Small intestine (tissue), 7 donors: ENCODE data around the gene FGF21. TPM values are rescaled to one million over a fixed set of nuclear protein-coding genes. Genes with fewer than 3 reads are reported as not detected.

Experiments used
- DNase-seq, 2 donors: peaks; one replicate each; pipeline versions ENCODE4 v3.0.0 to v3.0.0-alpha.2; 2013
- FAIRE-seq: peaks from 2 replicates; lab custom pipeline; 2012; peaks lifted over from hg19 to GRCh38; lab: Jason Lieb, UNC
- H3K27ac ChIP-seq, 3 donors: one replicate each; pipeline ENCODE4 v1.5.1; 2013; ENCODE audit warnings: low read length in 2 of 3, mild to moderate bottlenecking in 2 of 3, control low read depth in 1 of 3, inconsistent platforms in 1 of 3, low read depth in 1 of 3, moderate library complexity in 1 of 3
- H3K27me3 ChIP-seq, 3 donors: one replicate each; pipeline ENCODE4 v1.6.1; 2013; ENCODE audit warnings: low read length in 3 of 3, inconsistent platforms in 1 of 3; ENCODE audit not compliant: control insufficient read depth in 3 of 3, insufficient read depth in 3 of 3
- H3K36me3 ChIP-seq, 3 donors: one replicate each; pipeline ENCODE4 v1.6.1; 2013; ENCODE audit warnings: low read length in 3 of 3, inconsistent platforms in 1 of 3, low read depth in 1 of 3, mild to moderate bottlenecking in 1 of 3, moderate library complexity in 1 of 3; ENCODE audit not compliant: control insufficient read depth in 3 of 3, insufficient read depth in 2 of 3
- H3K4me1 ChIP-seq, 3 donors: one replicate each; pipeline ENCODE4 v1.6.1; 2013; ENCODE audit warnings: low read length in 2 of 3, inconsistent platforms in 1 of 3, low read depth in 1 of 3, mild to moderate bottlenecking in 1 of 3, moderate library complexity in 1 of 3; ENCODE audit not compliant: control insufficient read depth in 3 of 3, insufficient read depth in 2 of 3
- H3K4me3 ChIP-seq, 3 donors: one replicate each; pipeline ENCODE4 v1.5.1; 2013; ENCODE audit warnings: low read length in 3 of 3, control low read depth in 1 of 3, inconsistent platforms in 1 of 3, low read depth in 1 of 3, mild to moderate bottlenecking in 1 of 3, moderate library complexity in 1 of 3
- H3K9me3 ChIP-seq, 2 donors: one replicate each; pipeline ENCODE4 v1.6.1; 2013; ENCODE audit warnings: low read depth in 1 of 2, low read length in 1 of 2; ENCODE audit not compliant: control insufficient read depth in 2 of 2, insufficient read depth in 1 of 2
- WGBS, 3 donors: extraction: QIAGEN DNeasy Blood & Tissue Kit; methylation state at CpG; one replicate each; pipeline ENCODE4 v1.1.7; 2013; 5-methylcytosine and 5-hydroxymethylcytosine counted together
- polyA plus RNA-seq, 4 donors: library from polyadenylated mRNA; stranded (reverse) in 3 of 4; unstranded in 1 of 4; fragments of 200-250 nt in 3 of 4; fragments of 120-200 nt in 1 of 4; gene quantifications; one replicate each; pipeline versions ENCODE4 v1.2.1 to v1.2.3, GENCODE V29; 2013
- donor health status: healthy with polysubstance abuse.
- donor health status: control.
- donor health status: control.
- donor health status: Bipolar disorder and iron deficiency.
- donor health status: healthy.

The FGF21 gene
- polyA plus RNA-seq, 4 donors, result 0.09 TPM; not detected in 3

DNA sequence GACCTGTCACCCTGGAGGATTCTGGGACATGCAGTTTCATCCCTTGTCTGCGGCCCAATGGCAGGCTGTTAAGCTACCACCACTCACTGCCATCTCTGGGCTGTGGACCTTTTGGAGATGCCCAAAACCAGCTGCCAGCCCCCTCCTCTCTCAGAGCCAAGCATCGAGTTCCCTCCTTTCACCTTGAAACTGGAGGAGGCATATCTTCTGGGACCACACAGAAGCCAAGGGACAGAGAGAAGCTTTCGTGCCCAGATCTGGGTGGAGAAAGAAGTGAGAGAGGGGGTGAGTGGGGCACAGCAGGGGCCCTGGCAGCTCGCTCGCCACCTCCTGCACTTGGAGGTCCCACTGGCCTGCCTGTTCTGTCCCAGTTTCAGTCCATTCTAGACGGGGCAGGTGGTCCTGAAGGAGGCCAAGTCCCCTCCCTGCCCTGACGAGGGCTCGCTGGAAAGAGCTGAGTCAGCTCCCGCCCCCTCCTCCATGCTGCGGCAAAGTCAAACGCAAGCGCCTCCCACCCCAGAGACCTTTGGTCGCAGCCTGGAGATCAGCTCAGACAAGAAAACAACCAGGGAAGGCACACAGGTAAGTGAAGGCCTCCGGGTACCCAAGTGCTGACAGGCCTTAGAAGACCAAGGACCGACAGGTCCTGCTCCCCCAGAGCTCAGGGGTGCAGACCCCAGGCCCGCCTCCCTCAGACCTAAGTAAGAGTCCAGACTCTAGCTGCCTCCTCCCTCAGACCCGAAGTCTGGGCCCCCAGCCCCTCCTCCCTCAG lies 51.7 kb downstream of the FGF21 start:
- no peaks in the 10 kb centered on the region for H3K27me3 ChIP-seq
- peaks cover 0 to 51% (median 2%) of the 10 kb centered on the region in 3 donors for H3K4me1 ChIP-seq
- peaks cover 0 to 34% (median 0%) of the 10 kb centered on the region in 3 donors for H3K36me3 ChIP-seq
- FAIRE-seq (no peak), DNase-seq (peak; percentile 92 to 93)
- H3K27ac ChIP-seq, result peak overlapping the region; percentile 24 to 91 (median 83)
- 19 to 56% (median 27%) methylated on average over 17 of the region's 17 CpGs for WGBS, 3 donors
- H3K9me3 ChIP-seq, result no peaks in the 10 kb centered on the region
- H3K4me3 ChIP-seq, result peak overlapping the region in 2 of 3 donors; percentile 40 to 48

DNA sequence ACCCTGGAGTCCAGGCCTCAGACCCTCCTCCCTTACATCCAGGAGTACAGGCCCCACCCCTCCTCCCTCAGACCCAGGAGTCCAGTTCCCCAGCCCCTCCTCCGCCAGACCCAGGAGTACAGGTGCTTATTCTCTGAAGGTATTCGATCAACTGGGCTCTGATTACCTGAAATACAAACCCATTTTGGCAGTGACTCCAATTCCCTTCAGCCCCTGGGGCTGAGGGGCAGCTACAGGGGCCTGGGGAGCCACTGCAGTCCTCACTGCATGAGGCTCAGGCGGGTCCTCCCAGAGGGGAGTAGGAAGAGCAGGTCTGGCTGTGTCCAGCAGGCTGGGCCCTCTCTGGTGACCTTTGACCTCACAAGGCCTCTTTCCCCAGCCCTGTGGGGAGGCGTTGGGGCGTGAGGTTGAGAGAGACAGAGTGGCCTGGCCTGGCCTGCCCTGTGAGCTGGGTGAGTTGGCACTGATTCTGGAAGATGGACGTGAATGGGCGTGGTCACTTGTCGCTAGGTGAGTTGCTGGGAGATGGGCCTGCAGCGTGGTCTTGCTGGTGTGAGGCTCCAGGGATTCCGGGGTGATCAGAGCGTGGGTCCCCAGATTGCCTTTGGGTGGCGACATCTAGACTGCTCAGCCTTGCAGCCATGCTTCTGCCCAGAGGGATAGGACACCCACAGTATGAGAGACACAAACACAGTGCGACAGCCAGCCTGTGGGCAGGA lies 52.4 kb downstream of the FGF21 start:
- FAIRE-seq (no peak), DNase-seq (peak; percentile 64 to 78)
- Histone ChIP-seq H3K4me1 (peaks cover 2 to 58% (median 3%) of the 10 kb centered on the region in 3 donors), H3K9me3 (no peaks in the 10 kb centered on the region), H3K4me3 (peak overlapping the region in 2 of 3 donors; percentile 40 to 48), H3K27ac (peak overlapping the region; percentile 24 to 91 (median 83)), H3K27me3 (no peaks in the 10 kb centered on the region), H3K36me3 (peaks cover 0 to 39% (median 0%) of the 10 kb centered on the region in 3 donors)
- WGBS, 3 donors, result 16 to 70% (median 43%) methylated on average over 13 of the region's 13 CpGs

Other genes with a start within 250 kb of the FGF21 start
- 1 to 10 TPM; 3.6 to 7.6 (median 7.1) TPM for gene LMTK3, start 243.7 kb upstream of the FGF21 start, polyA plus RNA-seq
- gene SULT2B1, start 203.4 kb upstream of the FGF21 start, polyA plus RNA-seq, result 10 to 100 TPM in 3 of 4 donors, 1 to 10 TPM in 1; 3.4 to 28.1 (median 12.3) TPM
- 1 to 10 TPM in 1 of 4 donors, under 1 TPM in 1, not detected in 2; 0.22 to 4.9 TPM for gene SPACA4, start 148.8 kb upstream of the FGF21 start, polyA plus RNA-seq
- 100 to 1,000 TPM in 1 of 4 donors, 10 to 100 TPM in 3; 76.6 to 104 (median 93.5) TPM for gene FAM83E, start 140.4 kb upstream of the FGF21 start, polyA plus RNA-seq
- 1,000 to 10,000 TPM; 2,041 to 3,184 (median 2,596) TPM for gene RPL18, start 136.3 kb upstream of the FGF21 start, polyA plus RNA-seq
- 10 to 100 TPM; 22.1 to 85.7 (median 49.9) TPM for gene SPHK2, start 136.0 kb upstream of the FGF21 start, polyA plus RNA-seq
- 10 to 100 TPM in 3 of 4 donors, 1 to 10 TPM in 1; 7.1 to 40.3 (median 23.9) TPM for gene DBP, start 118.1 kb upstream of the FGF21 start, polyA plus RNA-seq
- 10 to 100 TPM in 1 of 4 donors, 1 to 10 TPM in 3; 3.8 to 21.2 (median 6.5) TPM for gene CA11, start 109.3 kb upstream of the FGF21 start, polyA plus RNA-seq
- under 1 TPM in 2 of 4 donors, not detected in 2; 0.24 to 0.32 TPM for gene NTN5, start 82.5 kb upstream of the FGF21 start, polyA plus RNA-seq
- 100 to 1,000 TPM in 3 of 4 donors, 10 to 100 TPM in 1; 64.8 to 201 (median 117) TPM for gene FUT2, start 59.6 kb upstream of the FGF21 start, polyA plus RNA-seq
- 1 to 10 TPM in 2 of 4 donors, under 1 TPM in 1, not detected in 1; 0.89 to 7.7 (median 1.1) TPM for gene MAMSTR, start 35.8 kb upstream of the FGF21 start, polyA plus RNA-seq
- 10 to 100 TPM in 1 of 4 donors, 1 to 10 TPM in 3; 1.3 to 13.5 (median 4.1) TPM for gene RASIP1, start 14.9 kb upstream of the FGF21 start, polyA plus RNA-seq
- gene IZUMO1, start 8.6 kb upstream of the FGF21 start, polyA plus RNA-seq, result under 1 TPM in 2 of 4 donors, not detected in 2; 0.31 to 0.45 TPM
- 1 to 10 TPM in 2 of 4 donors, under 1 TPM in 2; 0.22 to 7.8 (median 1.1) TPM for gene FUT1, start 2.9 kb upstream of the FGF21 start, polyA plus RNA-seq
- gene BCAT2, start 55.5 kb downstream of the FGF21 start, polyA plus RNA-seq, result 10 to 100 TPM; 16.2 to 70.9 (median 30.2) TPM
- 100 to 1,000 TPM in 1 of 4 donors, 10 to 100 TPM in 1, 1 to 10 TPM in 1, not detected in 1; 4.4 to 102 (median 11.6) TPM for gene HSD17B14, start 81.0 kb downstream of the FGF21 start, polyA plus RNA-seq
- 10 to 100 TPM in 2 of 4 donors, 1 to 10 TPM in 2; 4.0 to 20.3 (median 12.8) TPM for gene PLEKHA4, start 113.1 kb downstream of the FGF21 start, polyA plus RNA-seq
- 10 to 100 TPM; 52.8 to 73.0 (median 60.6) TPM for gene PPP1R15A, start 116.9 kb downstream of the FGF21 start, polyA plus RNA-seq
- gene TULP2, start 143.2 kb downstream of the FGF21 start, polyA plus RNA-seq, result under 1 TPM in 2 of 4 donors, not detected in 2; 0.10 to 0.38 TPM
- 100 to 1,000 TPM; 102 to 359 (median 228) TPM for gene NUCB1, start 144.8 kb downstream of the FGF21 start, polyA plus RNA-seq
- 10 to 100 TPM in 2 of 4 donors, 1 to 10 TPM in 2; 2.9 to 36.2 (median 13.8) TPM for gene DHDH, start 178.2 kb downstream of the FGF21 start, polyA plus RNA-seq
- gene BAX, start 199.4 kb downstream of the FGF21 start, polyA plus RNA-seq, result 100 to 1,000 TPM; 138 to 199 (median 162) TPM
- gene FTL, start 209.8 kb downstream of the FGF21 start, polyA plus RNA-seq, result 1,000 to 10,000 TPM; 4,142 to 9,292 (median 8,268) TPM
- gene GYS1, start 237.8 kb downstream of the FGF21 start, polyA plus RNA-seq, result 10 to 100 TPM; 16.2 to 40.0 (median 25.0) TPM
- gene RUVBL2, start 238.4 kb downstream of the FGF21 start, polyA plus RNA-seq, result 100 to 1,000 TPM in 1 of 4 donors, 10 to 100 TPM in 3; 45.4 to 108 (median 57.3) TPM